KOPT-K1 (cell line): Measurements from ENCODE around the gene MPC1L.

Source experiments
- H3K27ac ChIP-seq: fragments of 200-600 bp; sonication (generic); 2 replicates; pipeline ENCODE4 v1.5.1; 2016; ENCODE audit warnings: antibody characterized with exemption, mild to moderate bottlenecking, low read depth, low read length; ENCODE audit not compliant: poor library complexity, severe bottlenecking
- H3K36me3 ChIP-seq: fragments of 200-600 bp; sonication (generic); 2 replicates; pipeline ENCODE4 v1.5.1; 2017; ENCODE audit warnings: antibody characterized with exemption, mild to moderate bottlenecking, low read length, moderate library complexity; ENCODE audit not compliant: insufficient read depth
- H3K9me3 ChIP-seq: fragments of 200-600 bp; sonication (generic); 2 replicates; pipeline ENCODE4 v1.5.1; 2017; ENCODE audit warnings: antibody characterized with exemption, low read length, mild to moderate bottlenecking; ENCODE audit not compliant: insufficient read depth, poor library complexity, severe bottlenecking

MPC1L gene

DNA sequence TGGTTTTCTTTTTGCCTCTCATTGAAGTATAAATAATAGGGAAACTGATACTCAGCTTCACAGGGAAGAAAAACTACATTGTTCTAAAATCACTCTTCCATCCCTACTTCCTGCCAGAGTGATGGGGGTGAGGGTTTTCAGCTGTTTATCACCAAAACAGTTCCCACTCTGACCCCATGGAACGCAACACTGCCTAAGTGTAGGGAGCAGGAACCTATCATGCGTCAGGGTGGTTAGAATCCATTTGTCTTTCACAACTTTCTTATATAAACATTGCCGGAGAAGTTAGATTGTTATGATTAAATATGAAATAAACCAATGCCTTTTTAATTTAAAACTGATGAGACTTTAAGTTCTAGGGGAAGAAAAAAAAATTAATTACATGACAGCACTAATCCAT lies 15.8 kb upstream of the MPC1L start:
- no peaks in the 10 kb centered on the region for H3K9me3 ChIP-seq
- peaks cover 6% of the 10 kb centered on the region; the same call in 1 of the 2 replicates for H3K36me3 ChIP-seq
- no peak overlapping the region for H3K27ac ChIP-seq

DNA sequence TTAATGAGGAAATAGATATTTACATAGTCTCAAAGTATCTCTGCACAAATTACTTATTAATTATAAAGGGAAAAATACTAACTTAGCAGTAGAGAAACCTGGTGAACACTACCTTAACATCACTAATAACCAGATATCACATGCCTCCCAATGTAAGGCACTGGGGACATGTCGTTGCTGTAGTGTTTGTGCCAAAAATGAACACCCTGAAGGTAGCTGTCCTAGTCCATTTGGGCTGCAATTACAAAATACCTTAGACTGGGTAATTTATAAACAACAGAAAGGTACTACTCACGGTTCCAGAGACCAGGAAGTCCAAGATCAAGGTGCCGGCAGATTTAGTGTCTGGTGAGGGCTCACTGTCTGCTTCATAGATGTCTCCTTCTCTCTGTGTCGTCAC lies 10.7 kb upstream of the MPC1L start:
- no peak overlapping the region for H3K27ac ChIP-seq
- H3K36me3 ChIP-seq: no peaks in the 10 kb centered on the region
- H3K9me3 ChIP-seq: no peaks in the 10 kb centered on the region

DNA sequence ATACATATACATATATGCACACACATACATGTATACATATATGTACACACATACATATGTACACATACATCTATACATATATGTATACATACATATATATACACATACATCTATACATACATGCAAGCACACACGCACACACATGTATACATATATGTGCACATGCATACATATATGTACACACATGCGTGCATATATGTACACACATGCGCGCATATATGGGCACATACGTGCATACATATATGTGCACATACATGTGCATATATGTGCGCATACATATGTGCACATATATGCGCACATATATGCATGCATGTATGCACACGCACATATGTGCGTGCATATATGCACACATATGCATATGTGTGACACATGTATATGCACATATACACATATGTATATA lies 7.3 kb upstream of the MPC1L start:
- Histone ChIP-seq H3K27ac (no peak overlapping the region), H3K9me3 (no peaks in the 10 kb centered on the region), H3K36me3 (no peaks in the 10 kb centered on the region)

DNA sequence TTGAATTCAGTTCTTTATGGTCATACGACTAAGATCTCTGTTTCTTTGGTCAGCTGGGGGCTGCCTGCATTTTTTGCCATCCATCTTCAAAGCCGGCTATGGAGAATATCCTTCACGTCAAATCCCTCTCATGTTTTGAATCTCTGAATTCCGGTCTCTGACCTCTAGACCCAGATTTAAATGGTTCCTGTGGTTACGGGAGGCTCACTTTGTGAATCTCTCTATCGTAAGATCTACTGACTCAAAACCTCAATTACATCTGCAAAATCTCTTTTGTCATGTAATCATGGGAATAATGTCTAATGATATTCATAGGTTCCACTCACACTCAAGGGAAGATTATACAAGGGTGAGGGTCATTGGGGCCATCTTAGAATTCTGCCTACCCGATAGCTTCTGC lies 5.7 kb upstream of the MPC1L start:
- no peaks in the 10 kb centered on the region for H3K36me3 ChIP-seq
- no peak overlapping the region for H3K27ac ChIP-seq
- H3K9me3 ChIP-seq: no peaks in the 10 kb centered on the region

DNA sequence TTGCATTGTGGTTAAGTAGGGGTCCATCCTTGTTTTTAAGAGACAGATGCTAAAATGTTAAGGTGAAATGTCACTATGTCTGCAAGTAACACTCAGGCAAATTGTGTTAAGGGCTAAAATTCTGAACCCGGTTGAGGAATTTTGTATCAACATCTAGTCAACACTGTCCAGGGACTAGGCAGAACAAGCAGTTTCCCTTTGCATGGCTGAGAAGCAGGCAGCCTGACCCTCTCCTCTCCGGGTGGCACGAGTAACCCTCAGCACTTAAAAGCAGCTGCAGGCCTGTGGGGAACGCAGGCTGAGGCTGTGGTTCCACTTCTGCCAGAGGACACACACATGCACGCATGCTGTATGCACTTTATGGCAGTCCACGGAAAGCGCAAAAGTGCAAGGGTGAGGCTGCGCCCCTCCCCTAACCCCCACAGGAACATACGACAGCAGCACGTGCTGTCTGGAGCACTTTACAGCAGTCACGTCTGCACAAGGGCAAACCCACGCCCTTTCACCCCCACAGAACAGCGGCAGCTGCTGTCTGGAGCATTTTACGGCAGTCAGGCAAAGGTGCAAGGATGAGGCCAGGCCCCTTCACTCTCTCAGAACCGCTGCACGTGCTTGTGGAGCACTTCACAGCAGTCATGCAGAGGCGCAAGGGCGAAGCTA lies 619 bp upstream of the MPC1L start:
- H3K36me3 ChIP-seq: peaks cover 4% of the 10 kb centered on the region
- no peak overlapping the region for H3K27ac ChIP-seq
- H3K9me3 ChIP-seq: no peaks in the 10 kb centered on the region

DNA sequence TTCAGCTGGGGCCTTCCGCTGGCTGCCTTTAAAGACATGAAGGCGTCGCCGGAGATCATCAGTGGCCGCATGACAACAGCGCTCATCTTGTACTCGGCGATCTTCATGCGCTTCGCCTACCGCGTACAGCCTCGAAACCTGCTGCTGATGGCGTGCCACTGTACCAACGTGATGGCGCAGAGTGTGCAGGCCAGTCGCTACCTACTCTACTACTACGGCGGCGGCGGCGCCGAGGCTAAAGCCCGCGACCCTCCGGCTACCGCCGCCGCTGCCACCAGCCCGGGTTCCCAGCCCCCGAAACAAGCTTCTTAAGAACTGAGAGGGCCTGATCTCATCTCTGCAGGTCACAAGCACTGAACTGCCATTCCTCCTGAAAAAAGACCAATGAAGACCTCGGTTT lies 437 bp downstream of the MPC1L start:
- H3K36me3 ChIP-seq: peaks cover 15% of the 10 kb centered on the region
- H3K9me3 ChIP-seq: no peaks in the 10 kb centered on the region
- no peak overlapping the region for H3K27ac ChIP-seq

DNA sequence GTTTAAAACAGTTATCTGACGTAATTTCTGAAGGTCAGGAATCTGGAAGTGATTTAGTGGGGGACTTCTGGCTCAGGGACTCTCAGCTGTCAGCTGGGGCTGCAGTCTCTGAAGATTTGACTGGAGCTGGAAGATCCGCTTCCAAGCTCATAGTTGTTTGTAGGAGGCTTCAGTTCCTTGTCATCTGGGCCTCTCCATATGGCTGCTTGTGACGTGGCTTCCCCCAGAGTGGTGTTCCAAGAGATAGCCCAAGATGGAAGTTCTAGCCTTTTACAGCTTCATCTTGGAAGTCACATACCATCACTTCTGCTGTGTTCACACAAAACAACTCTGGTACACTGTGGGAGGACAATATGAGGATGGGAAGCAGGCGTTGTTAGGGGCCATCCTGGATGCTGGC lies 2.1 kb downstream of the MPC1L start:
- no peaks in the 10 kb centered on the region for H3K9me3 ChIP-seq
- H3K27ac ChIP-seq: no peak overlapping the region
- H3K36me3 ChIP-seq: peaks cover 31% of the 10 kb centered on the region

DNA sequence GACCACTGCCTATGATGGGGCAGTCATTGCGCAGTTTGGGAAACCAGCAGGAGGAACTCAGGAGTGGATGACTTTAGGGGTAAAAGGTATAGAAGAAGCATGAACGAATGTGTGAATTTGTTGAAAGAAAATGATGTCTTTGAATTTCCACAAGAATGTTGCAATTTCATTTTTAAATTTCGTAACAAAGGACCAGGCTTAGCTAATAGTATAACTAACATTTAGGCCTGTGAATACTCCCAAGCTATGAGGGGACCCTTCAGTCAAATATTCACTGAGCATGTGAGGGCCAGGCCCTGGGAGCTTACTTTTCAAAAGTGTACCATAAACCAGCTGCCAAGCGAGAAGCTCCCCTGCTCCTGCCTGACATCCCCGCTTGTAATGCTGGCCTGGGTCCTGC lies 5.3 kb downstream of the MPC1L start:
- no peaks in the 10 kb centered on the region for H3K9me3 ChIP-seq
- H3K36me3 ChIP-seq: peaks cover 61% of the 10 kb centered on the region
- H3K27ac ChIP-seq: no peak overlapping the region

DNA sequence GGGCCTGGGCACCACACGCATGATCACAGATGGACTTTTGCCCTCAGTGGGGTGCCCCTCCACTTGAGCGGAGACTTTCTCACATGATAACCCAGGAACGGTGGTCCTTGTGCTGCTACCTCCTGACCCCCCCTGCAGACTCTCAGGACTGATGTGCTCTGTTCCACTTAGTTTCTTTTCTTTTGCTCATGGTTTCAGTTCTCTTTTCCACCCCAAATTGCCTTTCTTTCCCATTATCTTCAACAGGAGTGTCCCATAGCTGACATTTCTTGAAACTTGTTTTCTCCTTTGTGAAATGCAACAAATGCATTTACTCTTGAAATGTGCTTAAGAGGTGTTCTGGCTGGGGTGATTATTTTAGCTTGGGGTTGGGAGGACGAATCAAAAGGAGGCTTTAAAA lies 9.0 kb downstream of the MPC1L start:
- Histone ChIP-seq H3K36me3 (peaks cover 97% of the 10 kb centered on the region), H3K27ac (no peak overlapping the region), H3K9me3 (no peaks in the 10 kb centered on the region)

GRCh38 chrX:40637687-40638086 lies 14.5 kb downstream of the MPC1L start:
- no peak overlapping the region for H3K27ac ChIP-seq
- peaks cover 98% of the 10 kb centered on the region for H3K36me3 ChIP-seq
- H3K9me3 ChIP-seq: no peaks in the 10 kb centered on the region

- no peaks in the 10 kb centered on the region for H3K9me3 ChIP-seq
- peaks cover 36% of the 10 kb centered on the region for H3K36me3 ChIP-seq
- peak overlapping the region; percentile 92 for H3K27ac ChIP-seq
Measured at GRCh38 chrX:40644176-40644575, 20.9 kb downstream of the MPC1L start.

- Histone ChIP-seq H3K9me3 (no peaks in the 10 kb centered on the region), H3K36me3 (peaks cover 29% of the 10 kb centered on the region), H3K27ac (peak overlapping the region; percentile 92)
Measured at GRCh38 chrX:40644821-40645358, 21.7 kb downstream of the MPC1L start.

DNA sequence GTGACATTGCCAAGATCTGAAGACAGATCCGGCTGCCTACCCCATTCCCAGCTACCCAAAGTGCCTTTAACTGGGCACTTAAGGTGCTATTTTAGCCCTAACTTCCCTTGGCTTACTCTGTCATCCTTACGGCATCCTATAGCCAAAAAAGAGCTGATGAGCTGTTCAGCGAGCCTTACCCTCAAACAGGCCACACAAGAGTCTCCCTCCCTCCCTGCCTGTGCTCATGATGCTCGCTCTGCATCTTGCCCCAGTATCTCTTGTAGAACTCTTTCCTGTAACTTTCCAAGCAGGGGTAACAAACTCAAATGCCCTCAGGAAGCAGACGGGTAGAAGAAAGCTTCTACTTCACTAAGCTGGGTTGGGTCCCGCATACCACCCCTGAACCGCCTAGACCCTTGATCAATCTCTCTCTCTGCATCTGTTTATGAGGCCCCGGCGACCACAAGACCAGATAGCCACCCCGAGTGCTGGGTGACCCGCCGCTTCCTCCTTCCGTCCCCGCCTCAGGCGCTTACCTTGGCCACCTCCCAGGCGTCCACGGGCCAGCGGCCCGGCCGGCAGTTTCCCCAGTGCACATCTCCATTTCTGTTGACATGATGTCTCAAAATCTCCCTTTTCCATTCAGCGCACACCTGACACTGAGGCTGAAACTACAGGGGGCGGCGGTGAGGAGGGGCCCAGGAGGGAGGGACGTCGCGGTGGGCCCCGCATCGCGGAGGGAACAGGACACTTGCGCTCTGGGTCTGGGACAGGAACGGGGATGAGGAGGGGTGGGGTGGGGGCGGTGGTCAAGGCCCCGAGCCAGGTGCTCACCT lies 23.5 kb downstream of the MPC1L start:
- Histone ChIP-seq H3K9me3 (no peaks in the 10 kb centered on the region), H3K27ac (peak overlapping the region; percentile 68)

DNA sequence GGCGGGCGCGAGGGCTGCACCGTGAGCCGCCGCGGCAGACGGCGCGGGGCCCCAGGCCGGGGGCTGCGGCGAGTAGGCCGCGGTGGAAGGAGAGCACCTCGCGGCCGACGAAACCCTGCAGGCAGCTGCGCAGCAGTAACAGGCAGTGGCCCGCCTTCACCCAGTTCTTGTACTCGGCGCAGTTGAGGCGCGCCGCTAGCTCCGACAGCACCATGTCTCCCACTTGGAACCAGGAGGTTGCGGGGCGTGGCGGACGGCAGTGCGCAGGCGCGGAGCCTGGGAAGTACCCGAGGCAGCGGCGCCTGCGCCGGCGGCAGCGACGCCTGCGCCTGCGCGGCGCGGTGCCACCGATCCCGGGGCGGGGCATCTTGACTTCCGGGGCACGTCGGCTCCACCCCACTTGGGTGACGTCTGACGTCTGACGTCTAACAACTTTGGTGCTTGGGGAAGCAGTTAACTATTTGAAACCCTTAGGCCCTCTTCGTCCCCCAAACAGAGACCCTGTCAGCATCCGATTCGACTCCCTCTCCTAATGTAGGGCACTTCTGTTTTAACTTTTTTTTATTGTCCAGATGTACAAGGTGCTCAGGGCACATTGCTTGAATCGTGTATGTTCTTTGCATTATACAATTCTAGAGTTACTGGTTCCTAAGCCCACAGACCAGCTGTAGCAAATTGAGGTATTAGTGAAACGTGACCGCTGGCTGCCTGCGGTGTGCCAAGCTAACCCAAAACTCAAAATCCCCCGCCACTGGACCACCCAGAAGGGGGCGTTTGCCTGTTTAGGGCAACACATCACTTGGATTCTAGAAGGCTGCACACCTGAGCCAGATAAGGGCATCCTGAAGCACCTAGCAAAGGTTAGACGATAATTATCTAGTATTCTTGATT lies 24.3 kb downstream of the MPC1L start, which contains the start of gene CXorf38:
TSS of gene CXorf38 (minus strand) at position 255 of the 891 bp plus-strand sequence. CDS start at position 214, 41 bp downstream.
- Histone ChIP-seq H3K9me3 (no peaks in the 10 kb centered on the region), H3K36me3 (peaks cover 23% of the 10 kb centered on the region), H3K27ac (peak within 1 kb of the TSS; percentile 68)

More for the DNA sequence above, 23.5 kb downstream of the MPC1L start:
- peaks cover 24% of the 10 kb centered on the region for H3K36me3 ChIP-seq
